ENCODE data around the gene SRD5A2. TPM values are rescaled to one million over a fixed set of nuclear protein-coding genes. Genes with fewer than 3 reads are reported as not detected.

SRD5A2 gene
- total RNA-seq, 1 donor from 2014 or later: not detected

GRCh38 chr2:31483246-31483645 lies 97.5 kb downstream of the SRD5A2 start:
- no peaks in the 10 kb centered on the region for H3K36me3 Mint-ChIP-seq (ENCODE audit: low read depth)
- H3K4me1 Mint-ChIP-seq (ENCODE audit: low read depth): no peaks in the 10 kb centered on the region
- intact Hi-C loops (cut with micrococcal nuclease): no loop called here
- no peaks in the 10 kb centered on the region for H3K9me3 Mint-ChIP-seq
- H3K4me3 Mint-ChIP-seq: no peak overlapping the region
- DNase-seq (ENCODE audit: low spot score): no peak
- peaks cover 5% of the 10 kb centered on the region for H3K27me3 Mint-ChIP-seq (ENCODE audit: insufficient read depth)
- no peak overlapping the region for H3K27ac Mint-ChIP-seq

GRCh38 chr2:31476511-31477180 lies 104.1 kb downstream of the SRD5A2 start:
- H3K4me1 Mint-ChIP-seq (ENCODE audit: low read depth): no peaks in the 10 kb centered on the region

GRCh38 chr2:31475692-31476091 lies 105.0 kb downstream of the SRD5A2 start:
- Mint-ChIP-seq H3K27me3 (ENCODE audit: insufficient read depth) (peaks cover 4% of the 10 kb centered on the region), H3K4me1 (ENCODE audit: low read depth) (no peaks in the 10 kb centered on the region), H3K36me3 (ENCODE audit: low read depth) (no peaks in the 10 kb centered on the region), H3K4me3 (no peak overlapping the region), H3K9me3 (no peaks in the 10 kb centered on the region), H3K27ac (no peak overlapping the region)
- DNase-seq (ENCODE audit: low spot score): no peak
- intact Hi-C loops (cut with micrococcal nuclease): no loop called here

More at GRCh38 chr2:31476511-31477180, 104.1 kb downstream of the SRD5A2 start:
- Mint-ChIP-seq H3K9me3 (no peaks in the 10 kb centered on the region), H3K27ac (no peak overlapping the region), H3K27me3 (ENCODE audit: insufficient read depth) (peaks cover 6% of the 10 kb centered on the region), H3K4me3 (no peak overlapping the region), H3K36me3 (ENCODE audit: low read depth) (no peaks in the 10 kb centered on the region)
- intact Hi-C loops (cut with micrococcal nuclease): no loop called here
- DNase-seq (ENCODE audit: low spot score): no peak

GRCh38 chr2:31474296-31474695 lies 106.4 kb downstream of the SRD5A2 start:
- peaks cover 4% of the 10 kb centered on the region for H3K27me3 Mint-ChIP-seq (ENCODE audit: insufficient read depth)
- H3K4me3 Mint-ChIP-seq: no peak overlapping the region
- no peaks in the 10 kb centered on the region for H3K36me3 Mint-ChIP-seq (ENCODE audit: low read depth)
- H3K9me3 Mint-ChIP-seq: no peaks in the 10 kb centered on the region
- intact Hi-C loops (cut with micrococcal nuclease): no loop called here
- no peak overlapping the region for H3K27ac Mint-ChIP-seq
- DNase-seq (ENCODE audit: low spot score): no peak
- H3K4me1 Mint-ChIP-seq (ENCODE audit: low read depth): no peaks in the 10 kb centered on the region

Other genes with a start within 250 kb of the SRD5A2 start
- gene XDH, start 166.2 kb downstream of the SRD5A2 start, total RNA-seq: not detected in 2 replicates